Activated T-cell treated with anti-CD3 and anti-CD28 coated beads, Interleukin-2, amount 50 U/mL, for 72 hours (primary cell): ENCODE results near the gene BTG3. TPM values are rescaled to one million over a fixed set of nuclear protein-coding genes. Genes with fewer than 3 reads are reported as not detected.

ENCODE experiments used
- ATAC-seq, 2 donors: fragments of 150-1000 bp; cut with Tn5 transposase; replicated peaks in 1 of 2; 2 replicates each; pipeline ENCODE4 v1.10.0; 2021; ENCODE audit warnings: moderate library complexity in 2 of 2, mild to moderate bottlenecking in 1 of 2
- DNase-seq, 2 donors: peaks; one replicate each; pipeline ENCODE4 v3.0.0; 2021 to 2022; ENCODE audit warnings: mixed read lengths in 1 of 2
- H3K27ac Mint-ChIP-seq: one replicate; pipeline ENCODE4 v1.8.0; 2022; ENCODE audit warnings: mild to moderate bottlenecking, moderate library complexity, mixed read lengths
- H3K27me3 Mint-ChIP-seq: one replicate; pipeline ENCODE4 v1.8.0; 2022; ENCODE audit warnings: low read depth, mixed read lengths
- H3K36me3 Mint-ChIP-seq, 2 donors: one replicate each; pipeline ENCODE4 v1.8.0; 2022; ENCODE audit warnings: mixed read lengths in 2 of 2, mild to moderate bottlenecking in 1 of 2; ENCODE audit not compliant: insufficient read depth in 2 of 2
- H3K4me1 Mint-ChIP-seq: one replicate; pipeline ENCODE4 v1.8.0; 2022; ENCODE audit warnings: low read depth, mixed read lengths
- H3K4me3 Mint-ChIP-seq, 2 donors: one replicate each; pipeline ENCODE4 v1.8.0; 2022; ENCODE audit warnings: mild to moderate bottlenecking in 2 of 2, mixed read lengths in 2 of 2, moderate library complexity in 2 of 2
- H3K9me3 Mint-ChIP-seq, 2 donors: one replicate each; pipeline ENCODE4 v1.8.0; 2022; ENCODE audit warnings: mixed read lengths in 2 of 2
- total RNA-seq, 2 donors: library from RNA; stranded (reverse); gene quantifications; one replicate each; pipeline ENCODE4 v1.2.3, GENCODE V29; 2022

Gene BTG3
- total RNA-seq, 2 donors from 2014 or later: 33.8 to 35.0 TPM

GRCh38 chr21:17578162-17578561 is 34.5 kb downstream of the BTG3 start:
- Mint-ChIP-seq H3K36me3 (no peaks in the 10 kb centered on the region), H3K9me3 (no peaks in the 10 kb centered on the region), H3K4me3 (no peak overlapping the region), H3K27ac (no peak overlapping the region), H3K27me3 (peaks cover 7% of the 10 kb centered on the region), H3K4me1 (no peaks in the 10 kb centered on the region)
- no peak for DNase-seq
- ATAC-seq: no peak

GRCh38 chr21:17577701-17578100 is 35.0 kb downstream of the BTG3 start:
- ATAC-seq: no peak

DNA sequence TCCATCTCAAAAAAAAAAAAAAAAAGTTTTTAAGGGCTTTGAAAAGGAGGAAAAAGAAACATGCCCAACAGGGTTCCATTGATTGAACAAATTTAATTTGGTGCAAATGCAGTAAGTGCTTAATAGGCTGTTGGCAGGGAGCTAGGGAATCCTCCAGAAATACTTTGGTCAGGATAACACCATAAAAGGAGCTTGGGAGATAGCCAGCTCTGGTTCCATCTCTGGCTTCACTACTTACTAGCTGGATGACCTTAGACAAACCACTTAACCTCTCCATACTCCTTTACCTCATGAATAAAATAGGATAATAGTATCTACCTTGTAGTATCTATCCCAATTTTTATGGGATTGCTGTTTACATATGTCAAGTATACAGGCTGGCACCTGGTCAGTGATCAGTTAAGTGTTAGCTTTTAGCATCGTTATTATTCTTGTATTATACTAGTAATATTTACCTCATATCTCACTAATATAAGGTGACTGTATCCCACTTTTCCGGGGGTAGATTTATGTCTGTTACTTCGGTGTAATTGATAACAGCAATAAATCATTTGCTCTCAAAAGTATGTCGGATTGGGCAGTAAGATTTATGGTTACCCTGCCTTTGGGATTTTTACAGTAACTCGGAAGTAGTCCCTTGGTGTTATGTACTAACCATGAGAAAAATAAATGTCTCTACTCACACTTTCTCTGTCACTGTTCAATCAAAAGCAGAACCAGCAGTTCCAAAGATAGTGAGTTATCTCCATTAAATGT is 36.4 kb downstream of the BTG3 start:
- ATAC-seq: no peak
- peaks cover 7% of the 10 kb centered on the region for H3K27me3 Mint-ChIP-seq
- no peaks in the 10 kb centered on the region for H3K4me1 Mint-ChIP-seq
- H3K27ac Mint-ChIP-seq: no peak overlapping the region
- H3K36me3 Mint-ChIP-seq: no peaks in the 10 kb centered on the region
- no peak for DNase-seq
- no peaks in the 10 kb centered on the region for H3K9me3 Mint-ChIP-seq
- H3K4me3 Mint-ChIP-seq: no peak overlapping the region

More at GRCh38 chr21:17577701-17578100, 35.0 kb downstream of the BTG3 start:
- no peaks in the 10 kb centered on the region for H3K4me1 Mint-ChIP-seq
- H3K9me3 Mint-ChIP-seq: no peaks in the 10 kb centered on the region
- no peaks in the 10 kb centered on the region for H3K36me3 Mint-ChIP-seq
- H3K4me3 Mint-ChIP-seq: no peak overlapping the region
- H3K27me3 Mint-ChIP-seq: peaks cover 7% of the 10 kb centered on the region
- DNase-seq: no peak
- peak overlapping the region; percentile 60 for H3K27ac Mint-ChIP-seq

- Mint-ChIP-seq H3K4me1 (no peaks in the 10 kb centered on the region), H3K27me3 (peaks cover 7% of the 10 kb centered on the region), H3K4me3 (no peak overlapping the region), H3K27ac (no peak overlapping the region), H3K9me3 (no peaks in the 10 kb centered on the region), H3K36me3 (no peaks in the 10 kb centered on the region)
- ATAC-seq: no peak
- no peak for DNase-seq
Measured at GRCh38 chr21:17575076-17575475, 37.6 kb downstream of the BTG3 start.

DNA sequence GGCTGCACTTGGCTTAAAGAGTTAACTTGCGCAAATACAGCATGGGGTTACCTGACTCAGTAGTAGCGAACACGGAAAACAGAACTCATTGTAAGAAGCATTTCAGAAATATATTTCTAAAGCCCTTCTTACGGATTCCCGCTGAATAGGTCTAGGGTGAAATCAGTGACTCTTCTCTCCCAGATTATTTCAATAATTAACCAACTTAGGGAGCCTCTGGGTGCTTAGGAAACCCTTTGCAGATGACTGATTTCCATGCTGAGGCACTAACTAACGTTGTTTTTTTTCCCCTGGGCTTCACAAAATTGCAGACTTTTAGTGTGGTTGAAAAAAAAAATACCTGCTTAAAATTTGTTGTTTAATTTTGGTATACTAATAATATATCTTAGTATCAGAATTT is 40.3 kb downstream of the BTG3 start:
- Mint-ChIP-seq H3K4me1 (no peaks in the 10 kb centered on the region), H3K36me3 (no peaks in the 10 kb centered on the region), H3K27me3 (peaks cover 7% of the 10 kb centered on the region), H3K27ac (no peak overlapping the region), H3K9me3 (no peaks in the 10 kb centered on the region), H3K4me3 (no peak overlapping the region)
- ATAC-seq (no peak), DNase-seq (no peak)

DNA sequence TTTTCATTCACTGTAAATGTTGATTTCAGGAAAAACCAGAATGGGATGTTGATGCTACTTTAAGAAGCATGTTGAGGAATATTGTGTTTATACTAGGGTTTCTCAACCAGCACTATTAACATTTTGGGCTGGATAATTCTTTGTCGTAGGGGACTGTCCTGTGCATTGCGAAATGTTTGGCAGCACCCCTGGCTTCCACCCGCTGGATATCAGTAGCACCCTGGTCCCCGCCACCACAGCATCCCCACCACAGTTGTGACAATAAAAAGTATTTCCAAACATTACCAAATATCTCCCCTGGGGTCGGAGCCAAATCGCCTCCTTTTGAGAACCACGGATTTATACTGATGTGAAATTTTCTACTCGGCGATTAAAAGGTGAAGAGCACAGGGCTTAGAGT is 41.9 kb downstream of the BTG3 start:
- H3K36me3 Mint-ChIP-seq: no peaks in the 10 kb centered on the region
- DNase-seq (no peak), ATAC-seq (no peak)
- no peaks in the 10 kb centered on the region for H3K9me3 Mint-ChIP-seq
- no peak overlapping the region for H3K4me3 Mint-ChIP-seq
- peaks cover 7% of the 10 kb centered on the region for H3K27me3 Mint-ChIP-seq
- no peaks in the 10 kb centered on the region for H3K4me1 Mint-ChIP-seq
- no peak overlapping the region for H3K27ac Mint-ChIP-seq

GRCh38 chr21:17560377-17561025 is 52.2 kb downstream of the BTG3 start:
- no peak for ATAC-seq
- no peak overlapping the region for H3K4me3 Mint-ChIP-seq
- no peak overlapping the region for H3K27ac Mint-ChIP-seq

GRCh38 chr21:17554679-17555465 is 57.8 kb downstream of the BTG3 start:
- H3K4me1 Mint-ChIP-seq: peaks cover 5% of the 10 kb centered on the region
- no peaks in the 10 kb centered on the region for H3K27me3 Mint-ChIP-seq
- H3K4me3 Mint-ChIP-seq: no peak overlapping the region
- H3K36me3 Mint-ChIP-seq: no peaks in the 10 kb centered on the region
- ATAC-seq: no peak
- no peaks in the 10 kb centered on the region for H3K9me3 Mint-ChIP-seq
- H3K27ac Mint-ChIP-seq: no peak overlapping the region
- DNase-seq: no peak

More at GRCh38 chr21:17560377-17561025, 52.2 kb downstream of the BTG3 start:
- H3K4me1 Mint-ChIP-seq: no peaks in the 10 kb centered on the region
- no peaks in the 10 kb centered on the region for H3K27me3 Mint-ChIP-seq
- no peak for DNase-seq
- H3K9me3 Mint-ChIP-seq: no peaks in the 10 kb centered on the region
- H3K36me3 Mint-ChIP-seq: no peaks in the 10 kb centered on the region

GRCh38 chr21:17554120-17554519 is 58.6 kb downstream of the BTG3 start:
- Mint-ChIP-seq H3K9me3 (no peaks in the 10 kb centered on the region), H3K27ac (no peak overlapping the region)

GRCh38 chr21:17552410-17552809 is 60.3 kb downstream of the BTG3 start:
- no peaks in the 10 kb centered on the region for H3K9me3 Mint-ChIP-seq
- DNase-seq (no peak), ATAC-seq (no peak)
- no peak overlapping the region for H3K4me3 Mint-ChIP-seq
- H3K4me1 Mint-ChIP-seq: peaks cover 5% of the 10 kb centered on the region
- H3K27me3 Mint-ChIP-seq: no peaks in the 10 kb centered on the region
- H3K36me3 Mint-ChIP-seq: no peaks in the 10 kb centered on the region
- H3K27ac Mint-ChIP-seq: no peak overlapping the region

More at GRCh38 chr21:17554120-17554519, 58.6 kb downstream of the BTG3 start:
- H3K36me3 Mint-ChIP-seq: no peaks in the 10 kb centered on the region
- no peaks in the 10 kb centered on the region for H3K27me3 Mint-ChIP-seq
- peaks cover 5% of the 10 kb centered on the region for H3K4me1 Mint-ChIP-seq
- no peak for ATAC-seq
- no peak for DNase-seq
- H3K4me3 Mint-ChIP-seq: no peak overlapping the region

DNA sequence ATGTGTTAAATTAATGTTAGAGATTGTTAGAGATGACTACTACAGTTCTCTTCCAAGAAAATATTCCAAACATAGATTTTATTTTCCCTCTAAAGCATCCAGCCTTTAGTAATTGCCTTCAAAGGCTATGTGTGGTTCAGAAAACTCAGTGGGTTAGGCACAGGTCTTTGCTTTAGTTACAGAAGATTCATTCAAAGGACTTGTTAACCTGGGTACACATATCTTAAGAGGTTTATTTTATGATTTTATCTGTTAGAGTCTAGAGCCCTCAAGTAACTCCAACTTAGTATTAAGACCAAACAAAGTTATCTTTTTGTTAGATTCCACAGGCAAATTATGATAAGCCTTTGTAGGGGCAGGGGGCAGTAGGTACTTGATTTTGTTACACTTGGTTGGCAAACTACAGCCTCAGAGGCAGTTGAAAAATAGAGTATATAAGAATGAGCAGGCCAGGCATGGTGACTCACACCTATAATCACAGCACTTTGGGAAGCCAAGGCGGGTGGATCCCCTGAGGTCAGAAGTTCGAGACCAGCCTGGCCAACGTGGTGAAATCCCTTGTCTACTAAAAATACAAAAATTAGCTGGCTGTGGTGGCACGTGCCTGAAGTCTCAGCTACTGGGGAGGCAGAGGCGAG is 61.9 kb downstream of the BTG3 start:
- no peak overlapping the region for H3K27ac Mint-ChIP-seq
- H3K4me3 Mint-ChIP-seq: no peak overlapping the region
- H3K27me3 Mint-ChIP-seq: no peaks in the 10 kb centered on the region
- H3K9me3 Mint-ChIP-seq: no peaks in the 10 kb centered on the region
- no peaks in the 10 kb centered on the region for H3K36me3 Mint-ChIP-seq
- peaks cover 5% of the 10 kb centered on the region for H3K4me1 Mint-ChIP-seq
- ATAC-seq: no peak
- no peak for DNase-seq

DNA sequence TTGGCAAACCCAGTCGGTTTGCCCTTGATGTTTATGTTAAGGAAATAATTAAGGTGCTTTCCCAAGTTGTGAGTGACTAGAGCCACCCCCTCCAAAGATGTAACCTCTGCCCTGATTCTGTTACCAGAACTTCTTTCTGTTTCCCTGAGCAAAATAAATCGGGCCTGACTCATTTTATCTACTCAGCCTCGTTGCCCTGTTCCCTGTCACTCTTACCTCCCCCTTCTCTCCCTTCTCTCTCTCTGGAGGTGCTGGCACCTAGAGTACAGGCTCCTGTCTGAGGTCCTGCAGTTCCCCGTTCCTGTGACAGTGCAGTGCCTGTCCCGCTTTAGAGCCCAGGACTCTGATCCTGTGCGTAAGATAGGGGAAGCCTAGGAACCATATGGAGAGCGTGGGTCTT is 64.4 kb downstream of the BTG3 start:
- Mint-ChIP-seq H3K4me1 (peaks cover 5% of the 10 kb centered on the region), H3K36me3 (no peaks in the 10 kb centered on the region), H3K9me3 (no peaks in the 10 kb centered on the region), H3K4me3 (no peak overlapping the region), H3K27ac (no peak overlapping the region), H3K27me3 (no peaks in the 10 kb centered on the region)
- DNase-seq (no peak), ATAC-seq (no peak)

- no peak overlapping the region for H3K4me3 Mint-ChIP-seq
- ATAC-seq (no peak), DNase-seq (no peak)
- H3K27ac Mint-ChIP-seq: no peak overlapping the region
- no peaks in the 10 kb centered on the region for H3K9me3 Mint-ChIP-seq
- no peaks in the 10 kb centered on the region for H3K27me3 Mint-ChIP-seq
- H3K36me3 Mint-ChIP-seq: no peaks in the 10 kb centered on the region
- H3K4me1 Mint-ChIP-seq: no peaks in the 10 kb centered on the region
Measured at GRCh38 chr21:17545007-17545406, 67.7 kb downstream of the BTG3 start.
